ENCODE data around the gene SASH1. TPM values are rescaled to one million over a fixed set of nuclear protein-coding genes. Genes with fewer than 3 reads are reported as not detected.

The SASH1 gene
- total RNA-seq, 1 experiment from 2014 or later: 11.7 TPM

- no TSS peak for BruUV-seq (replicated peaks)
- Histone ChIP-seq H3K27me3 (ENCODE audit: insufficient read depth, low read length) (no peaks in the 10 kb centered on the region), H3K4me3 (replicated peaks in 1 of 2; ENCODE audit: low read depth in 1 of 2, low read length in 2 of 2) (no peak overlapping the region), H4K20me1 (ENCODE audit: insufficient read depth) (no peaks in the 10 kb centered on the region), H3K36me3 (ENCODE audit: control insufficient read depth in 1 of 2, insufficient read depth in 2 of 2, low read length in 2 of 2) (no peaks in the 10 kb centered on the region), H3K9ac (ENCODE audit: low read length) (no peak overlapping the region), H3K9me2 (ENCODE audit: insufficient read depth) (no peaks in the 10 kb centered on the region), H3K4me1 (ENCODE audit: control insufficient read depth in 1 of 2, insufficient read depth in 2 of 2, low read length in 2 of 2) (no peaks in the 10 kb centered on the region), H3K4me2 (ENCODE audit: low read length) (no peak overlapping the region), H3K27ac (ENCODE audit: low read depth, low read length) (no peak overlapping the region), H3K79me2 (ENCODE audit: insufficient read depth, low read length) (no peaks in the 10 kb centered on the region), H2AFZ (ENCODE audit: low read depth, low read length, poor library complexity, severe bottlenecking) (no peak overlapping the region), H3K9me3 (ENCODE audit: control insufficient read depth in 1 of 2, insufficient read depth in 1 of 2, low read depth in 1 of 2, low read length in 2 of 2) (no peaks in the 10 kb centered on the region)
- ChIA-PET POLR2A (no interaction called here), RAD21 (ENCODE audit: low non-redundant PET in 1 of 2, low total read pairs in 2 of 2, uncharacterized antibody in 2 of 2, unreplicated experiment in 2 of 2) (no interaction called here), CTCF (interaction anchor here (1.3 kb wide), 1 partner anchor 9 kb away, joined by 5 read pairs; no protein-coding TSS in a partner anchor)
- TF ChIP-seq ZBTB33 (IDR thresholded peaks at IDR 0.05; ENCODE audit: extremely low read depth, insufficient replicate concordance, low read length) (no peak), CEBPB (IDR thresholded peaks at IDR 0.05; ENCODE audit: low read depth) (no peak), EZH2phosphoT487 (IDR thresholded peaks at IDR 0.05; ENCODE audit: borderline replicate concordance) (no peak), YY1 (IDR thresholded peaks at IDR 0.05; ENCODE audit: extremely low read depth, insufficient replicate concordance, low read depth, low read length) (no peak), ATF3 (IDR thresholded peaks at IDR 0.05) (no peak), RAD21 (IDR thresholded peaks at IDR 0.05; ENCODE audit: low read depth) (no peak), POLR2A (IDR thresholded peaks at IDR 0.05; ENCODE audit: borderline replicate concordance, extremely low read depth, insufficient read depth, insufficient read length) (no peak), ZNF274 (IDR thresholded peaks at IDR 0.05; ENCODE audit: low read depth, low read length) (no peak), CBX3 (IDR thresholded peaks at IDR 0.05; ENCODE audit: low read depth) (no peak)
- intact Hi-C loops (cut with micrococcal nuclease): no loop called here
- DNase-seq (ENCODE audit: low read depth, low spot score): no peak
- no peak for ATAC-seq
These were observed 208.6 kb downstream of the SASH1 start for GRCh38 chr6:148551226-148551625.
